OCI-LY7 (cell line): ENCODE results near the gene LONP1. TPM values are rescaled to one million over a fixed set of nuclear protein-coding genes. Genes with fewer than 3 reads are reported as not detected.

ENCODE experiments used
- BruUV-seq: library from RNA; stranded (reverse); fragments of 400-500 nt; replicated peaks from 2 replicates; lab custom pipeline; 2021; lab: Mats Ljungman, UMichigan
- CTCF ChIA-PET: fragments of 300-600 bp; sonication (Branson Sonifier 250); formaldehyde crosslinking; loops from one replicate; lab custom pipeline; 2022; ENCODE audit warnings: antibody characterized with exemption; ENCODE audit not compliant: unreplicated experiment; lab: Charles Lee
- POLR2A ChIA-PET: fragments of 300-600 bp; sonication (Branson Sonifier 250); formaldehyde crosslinking; loops from one replicate; lab custom pipeline; 2022; ENCODE audit warnings: antibody characterized with exemption; lab: Charles Lee
- DNase-seq: peaks from one replicate; pipeline ENCODE4 v3.0.0-alpha.2; 2015; ENCODE audit warnings: low spot score
- H2AFZ ChIP-seq: fragments of 200-600 bp; sonication (generic), shearing (Covaris generic); 2 replicates; pipeline ENCODE4 v1.6.1; 2014; ENCODE audit warnings: mild to moderate bottlenecking, antibody characterized with exemption, low read length, moderate library complexity
- H3K27ac ChIP-seq: fragments of 200-600 bp; sonication (generic); 2 replicates; pipeline ENCODE4 v1.5.1; 2014; ENCODE audit warnings: mixed run types, low read depth, mild to moderate bottlenecking, moderate library complexity, low read length, inconsistent platforms; ENCODE audit not compliant: poor library complexity, severe bottlenecking
- H3K36me3 ChIP-seq: fragments of 200-600 bp; sonication (generic); 2 replicates; pipeline ENCODE4 v1.6.1; 2014; ENCODE audit warnings: mild to moderate bottlenecking, antibody characterized with exemption, low read length, moderate library complexity, mixed read lengths; ENCODE audit not compliant: insufficient read depth
- H3K4me1 ChIP-seq: fragments of 200-600 bp; sonication (generic); 2 replicates; pipeline ENCODE4 v1.5.1; 2014; ENCODE audit warnings: mild to moderate bottlenecking, low read length; ENCODE audit not compliant: insufficient read depth, poor library complexity, severe bottlenecking
- H3K4me2 ChIP-seq: fragments of 200-600 bp; sonication (generic); 2 replicates; pipeline ENCODE4 v1.6.1; 2014; ENCODE audit warnings: mild to moderate bottlenecking, low read length
- H3K4me3 ChIP-seq: fragments of 200-600 bp; sonication (generic); 2 replicates; pipeline ENCODE4 v1.5.1; 2014; ENCODE audit warnings: mild to moderate bottlenecking, low read depth, low read length; ENCODE audit not compliant: poor library complexity, severe bottlenecking
- H3K79me2 ChIP-seq: fragments of 200-600 bp; sonication (generic); 2 replicates; pipeline ENCODE4 v1.6.1; 2016; ENCODE audit warnings: low read depth, mild to moderate bottlenecking, low read length, moderate library complexity, mixed read lengths; ENCODE audit not compliant: insufficient read depth
- H3K9me2 ChIP-seq: fragments of 200-600 bp; sonication (generic); 2 replicates; pipeline ENCODE4 v1.6.1; 2016; ENCODE audit warnings: mild to moderate bottlenecking, low read length, mixed read lengths; ENCODE audit not compliant: insufficient read depth
- H3K9me3 ChIP-seq: fragments of 200-600 bp; sonication (generic); 2 replicates; pipeline ENCODE4 v1.6.1; 2014; ENCODE audit warnings: mild to moderate bottlenecking, mixed run types, low read length, mixed read lengths
- H4K20me1 ChIP-seq: fragments of 200-600 bp; sonication (generic); 2 replicates; pipeline ENCODE4 v1.6.1; 2014; ENCODE audit warnings: mild to moderate bottlenecking, antibody characterized with exemption, low read length, moderate library complexity, mixed read lengths; ENCODE audit not compliant: insufficient read depth
- CTCF ChIP-seq: fragments of 200-600 bp; sonication (generic); conservative IDR thresholded peaks from 2 replicates; pipeline ENCODE4 v1.5.1; 2014; ENCODE audit warnings: mild to moderate bottlenecking, antibody characterized with exemption, low read length, moderate library complexity, mixed read lengths
- EZH2phosphoT487 ChIP-seq: fragments of 200-600 bp; sonication (generic); IDR thresholded peaks from 2 replicates; pipeline ENCODE4 v1.6.1; 2018; ENCODE audit warnings: low read depth, borderline replicate concordance, mild to moderate bottlenecking, mixed run types, antibody characterized with exemption, low read length, moderate library complexity, mixed read lengths
- intact Hi-C: fragments of 100-400 bp; cut with micrococcal nuclease; formaldehyde crosslinking; loops from one replicate; pipeline ENCODE4 v1.10.0; 2022; ENCODE audit not compliant: unreplicated experiment
- total RNA-seq, 2 experiments: library from RNA; depleted of rRNA in 1 of 2; stranded (reverse); fragments of >200 nt in 1 of 2; shearing (Covaris generic) in 1 of 2; gene quantifications; 2 replicates each; pipeline ENCODE4 v1.2.3, GENCODE V29; 2014 to 2022

LONP1 gene
- total RNA-seq, 2 experiments from 2014 or later: 170 to 280 TPM

GRCh38 chr19:5691822-5692722 lies 27.9 kb downstream of the LONP1 start:
- Histone ChIP-seq H3K4me1 (peaks cover 10% of the 10 kb centered on the region), H3K4me2 (peak overlapping the region; percentile 83), H3K9me3 (no peaks in the 10 kb centered on the region), H3K27ac (peak overlapping the region; percentile 73), H4K20me1 (0 out of 2 replicates have a peak, but pooled peaks cover 6% of the 10 kb centered on the region), H3K9me2 (no peaks in the 10 kb centered on the region), H3K36me3 (peaks cover 69% of the 10 kb centered on the region), H3K4me3 (peak overlapping the region; percentile 88), H2AFZ (no peak overlapping the region), H3K79me2 (peaks cover 37% of the 10 kb centered on the region)
- DNase-seq: peak; percentile 51
- CTCF ChIA-PET: no interaction called here
- TF ChIP-seq CTCF (no peak), EZH2phosphoT487 (no peak)
- BruUV-seq: no TSS peak
- POLR2A ChIA-PET: interaction anchor here (0.6 kb wide), 1 partner anchor 100 kb away, joined by 3 read pairs; no protein-coding TSS in a partner anchor
- intact Hi-C loops: loop anchor here (1.0 to 2.0 kb wide), 3 partner anchors 28 to 99 kb away; partner anchors contain the start of genes CATSPERD, DUS3L, LONP1 and SAFB

- Histone ChIP-seq H4K20me1 (0 out of 2 replicates have a peak, but pooled peaks cover 6% of the 10 kb centered on the region), H3K9me3 (no peaks in the 10 kb centered on the region), H3K27ac (peak overlapping the region; percentile 73), H3K9me2 (no peaks in the 10 kb centered on the region), H3K4me1 (peaks cover 13% of the 10 kb centered on the region), H3K79me2 (peaks cover 37% of the 10 kb centered on the region), H3K4me2 (peak overlapping the region; percentile 83), H2AFZ (no peak overlapping the region), H3K4me3 (peak overlapping the region; percentile 88), H3K36me3 (peaks cover 60% of the 10 kb centered on the region)
- intact Hi-C loops: loop anchor here (1.0 to 2.0 kb wide), 3 partner anchors 29 to 100 kb away; partner anchors contain the start of genes CATSPERD, DUS3L, LONP1 and SAFB
- BruUV-seq: TSS peak; percentile 87
- TF ChIP-seq EZH2phosphoT487 (no peak), CTCF (no peak)
- DNase-seq: peak; percentile 54
- CTCF ChIA-PET: no interaction called here
- POLR2A ChIA-PET: interaction anchor here (0.6 kb wide), 1 partner anchor 101 kb away, joined by 3 read pairs; no protein-coding TSS in a partner anchor
These were observed 28.8 kb downstream of the LONP1 start for GRCh38 chr19:5690955-5691821.
